Panc1 (cell line): Measurements from ENCODE around the gene ELAPOR1. TPM values are rescaled to one million over a fixed set of nuclear protein-coding genes. Genes with fewer than 3 reads are reported as not detected.

Source experiments
- ATAC-seq: fragments of 200-7000 bp; cut with Tn5 transposase; 2 replicates; pipeline ENCODE4 v1.9.1; 2020; ENCODE audit warnings: mild to moderate bottlenecking, moderate library complexity
- BruUV-seq: library from RNA; stranded (reverse); fragments of 400-500 nt; replicated peaks from 2 replicates; lab custom pipeline; 2021; lab: Mats Ljungman, UMichigan
- CTCF ChIA-PET: fragments of 300-600 bp; sonication (Branson Sonifier 250); formaldehyde crosslinking; loops from one replicate; lab custom pipeline; 2022; ENCODE audit warnings: antibody characterized with exemption; lab: Charles Lee
- POLR2A ChIA-PET: fragments of 300-600 bp; sonication (Branson Sonifier 250); formaldehyde crosslinking; loops from one replicate; lab custom pipeline; 2022; ENCODE audit warnings: antibody characterized with exemption; lab: Charles Lee
- DNase-seq: peaks from one replicate; pipeline ENCODE4 v3.0.0-alpha.2; 2010; ENCODE audit warnings: low read depth, low spot score
- H3K27ac ChIP-seq: 2 replicates; pipeline ENCODE4 v1.5.1; 2011; ENCODE audit warnings: mild to moderate bottlenecking, low read length, inconsistent platforms
- H3K27me3 ChIP-seq: fragments of 200-500 bp; sonication (Bioruptor generic); 2 replicates; pipeline ENCODE4 v1.6.0; 2014; ENCODE audit warnings: low read length, inconsistent platforms; ENCODE audit not compliant: control insufficient read depth, insufficient read depth
- H3K36me3 ChIP-seq: fragments of 200-500 bp; sonication (Bioruptor generic); 2 replicates; pipeline ENCODE4 v1.5.1; 2014; ENCODE audit warnings: inconsistent platforms, mild to moderate bottlenecking, low read length, moderate library complexity; ENCODE audit not compliant: control insufficient read depth, insufficient read depth
- H3K4me1 ChIP-seq: 2 replicates; pipeline ENCODE4 v1.5.1; 2011; ENCODE audit warnings: inconsistent platforms, mild to moderate bottlenecking, low read length, moderate library complexity; ENCODE audit not compliant: control insufficient read depth, insufficient read depth
- H3K4me3 ChIP-seq, 2 experiments: 2 replicates each; pipeline ENCODE4 v1.5.1; 2011 to 2012; ENCODE audit warnings: low read depth in 2 of 2, low read length in 2 of 2, mild to moderate bottlenecking in 2 of 2, inconsistent platforms in 1 of 2, moderate library complexity in 1 of 2
- H3K9me3 ChIP-seq: fragments of 200-500 bp; sonication (Bioruptor generic); 2 replicates; pipeline ENCODE4 v1.5.1; 2014; ENCODE audit warnings: low read depth, mild to moderate bottlenecking, inconsistent platforms, low read length, moderate library complexity; ENCODE audit not compliant: control insufficient read depth, insufficient read depth
- CTCF ChIP-seq: fragments of 450-650 bp; IDR thresholded peaks from 2 replicates; pipeline ENCODE4 v1.5.1; 2017; ENCODE audit warnings: mild to moderate bottlenecking
- POLR2AphosphoS5 ChIP-seq: IDR thresholded peaks from 2 replicates; pipeline ENCODE4 v1.6.1; 2012; ENCODE audit warnings: mild to moderate bottlenecking, low read depth, low read length, moderate library complexity
- SIN3A ChIP-seq: IDR thresholded peaks from 2 replicates; pipeline ENCODE4 v1.6.1; 2012; ENCODE audit warnings: low read depth, mild to moderate bottlenecking, low read length, moderate library complexity, borderline replicate concordance; ENCODE audit not compliant: insufficient read depth
- TCF7L2 ChIP-seq: IDR thresholded peaks from 2 replicates; pipeline ENCODE4 v1.6.1; 2011; ENCODE audit warnings: mild to moderate bottlenecking, low read depth, low read length, inconsistent platforms
- in situ Hi-C: cut with HindIII; loops from 2 replicates; pipeline ENCODE4 v1.10.0; 2016; ENCODE audit warnings: low sequenced_read_pairs, low pct_unique_long_range_greater_than_20kb
- intact Hi-C: fragments of 100-400 bp; cut with micrococcal nuclease; formaldehyde crosslinking; loops from one replicate; pipeline ENCODE4 v1.10.0; 2022; ENCODE audit not compliant: unreplicated experiment
- total RNA-seq: library from RNA; stranded (reverse); gene quantifications from one replicate; pipeline ENCODE4 v1.2.1, GENCODE V29; 2021; ENCODE audit not compliant: unreplicated experiment
- TF ChIP-seq, protein P1 (sequence below), 2 experiments: IDR thresholded peaks; 2 replicates each; pipeline ENCODE4 v1.6.1; 2011 to 2012; ENCODE audit warnings: low read depth in 2 of 2, control low read depth in 1 of 2, low read length in 1 of 2, mild to moderate bottlenecking in 1 of 2, moderate library complexity in 1 of 2; ENCODE audit not compliant: insufficient read depth in 1 of 2

ELAPOR1 gene
- total RNA-seq, 1 experiment from 2014 or later: 0.28 TPM

GRCh38 chr1:109095631-109096030, 18.3 kb upstream of the ELAPOR1 start:
- ChIA-PET CTCF (no interaction called here), POLR2A (no interaction called here)
- no peak for ATAC-seq
- Histone ChIP-seq H3K9me3 (no peaks in the 10 kb centered on the region), H3K27ac (no peak overlapping the region), H3K27me3 (no peaks in the 10 kb centered on the region), H3K4me3 (no peak overlapping the region), H3K36me3 (peaks cover 11% of the 10 kb centered on the region), H3K4me1 (peaks cover 19% of the 10 kb centered on the region)
- TF ChIP-seq, protein P1, sequence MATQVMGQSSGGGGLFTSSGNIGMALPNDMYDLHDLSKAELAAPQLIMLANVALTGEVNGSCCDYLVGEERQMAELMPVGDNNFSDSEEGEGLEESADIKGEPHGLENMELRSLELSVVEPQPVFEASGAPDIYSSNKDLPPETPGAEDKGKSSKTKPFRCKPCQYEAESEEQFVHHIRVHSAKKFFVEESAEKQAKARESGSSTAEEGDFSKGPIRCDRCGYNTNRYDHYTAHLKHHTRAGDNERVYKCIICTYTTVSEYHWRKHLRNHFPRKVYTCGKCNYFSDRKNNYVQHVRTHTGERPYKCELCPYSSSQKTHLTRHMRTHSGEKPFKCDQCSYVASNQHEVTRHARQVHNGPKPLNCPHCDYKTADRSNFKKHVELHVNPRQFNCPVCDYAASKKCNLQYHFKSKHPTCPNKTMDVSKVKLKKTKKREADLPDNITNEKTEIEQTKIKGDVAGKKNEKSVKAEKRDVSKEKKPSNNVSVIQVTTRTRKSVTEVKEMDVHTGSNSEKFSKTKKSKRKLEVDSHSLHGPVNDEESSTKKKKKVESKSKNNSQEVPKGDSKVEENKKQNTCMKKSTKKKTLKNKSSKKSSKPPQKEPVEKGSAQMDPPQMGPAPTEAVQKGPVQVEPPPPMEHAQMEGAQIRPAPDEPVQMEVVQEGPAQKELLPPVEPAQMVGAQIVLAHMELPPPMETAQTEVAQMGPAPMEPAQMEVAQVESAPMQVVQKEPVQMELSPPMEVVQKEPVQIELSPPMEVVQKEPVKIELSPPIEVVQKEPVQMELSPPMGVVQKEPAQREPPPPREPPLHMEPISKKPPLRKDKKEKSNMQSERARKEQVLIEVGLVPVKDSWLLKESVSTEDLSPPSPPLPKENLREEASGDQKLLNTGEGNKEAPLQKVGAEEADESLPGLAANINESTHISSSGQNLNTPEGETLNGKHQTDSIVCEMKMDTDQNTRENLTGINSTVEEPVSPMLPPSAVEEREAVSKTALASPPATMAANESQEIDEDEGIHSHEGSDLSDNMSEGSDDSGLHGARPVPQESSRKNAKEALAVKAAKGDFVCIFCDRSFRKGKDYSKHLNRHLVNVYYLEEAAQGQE (IDR thresholded peaks at IDR 0.05; ENCODE audit: insufficient read depth in 1 of 2, low read depth in 2 of 2, low read length in 1 of 2): no peak
- no peak for TF ChIP-seq TCF7L2
- no peak for TF ChIP-seq CTCF
- TF ChIP-seq POLR2AphosphoS5: no peak
- TF ChIP-seq SIN3A: no peak
- in situ Hi-C loops (no loop called here), intact Hi-C loops (no loop called here)
- no peak for DNase-seq
- no TSS peak for BruUV-seq

- H3K27ac ChIP-seq: no peak overlapping the region
- in situ Hi-C loops: no loop called here
Observed at GRCh38 chr1:109096120-109096519, 17.8 kb upstream of the ELAPOR1 start.

More at GRCh38 chr1:109096120-109096519, 17.8 kb upstream of the ELAPOR1 start:
- peaks cover 11% of the 10 kb centered on the region for H3K36me3 ChIP-seq
- no peak for TF ChIP-seq POLR2AphosphoS5
- no peak for TF ChIP-seq TCF7L2
- no peak for TF ChIP-seq SIN3A
- TF ChIP-seq, protein P1 (IDR thresholded peaks at IDR 0.05; ENCODE audit: insufficient read depth in 1 of 2, low read depth in 2 of 2, low read length in 1 of 2): no peak
- no peak for TF ChIP-seq CTCF
- no peaks in the 10 kb centered on the region for H3K9me3 ChIP-seq
- H3K4me1 ChIP-seq: peaks cover 19% of the 10 kb centered on the region
- intact Hi-C loops: no loop called here
- ChIA-PET POLR2A (no interaction called here), CTCF (no interaction called here)
- BruUV-seq: no TSS peak
- H3K4me3 ChIP-seq: no peak overlapping the region
- H3K27me3 ChIP-seq: no peaks in the 10 kb centered on the region
- DNase-seq (no peak), ATAC-seq (no peak)
